Measurements from ENCODE around the gene FDXR. TPM values are rescaled to one million over a fixed set of nuclear protein-coding genes. Genes with fewer than 3 reads are reported as not detected.
A peak's percentile ranks its signal among the peaks of the same experiment; 100 is the strongest.

The FDXR gene
- total and polyA plus RNA-seq, 2 donors (not counting 1 experiment from before 2014, with no cell fraction given): 4.6 to 7.0 TPM

DNA sequence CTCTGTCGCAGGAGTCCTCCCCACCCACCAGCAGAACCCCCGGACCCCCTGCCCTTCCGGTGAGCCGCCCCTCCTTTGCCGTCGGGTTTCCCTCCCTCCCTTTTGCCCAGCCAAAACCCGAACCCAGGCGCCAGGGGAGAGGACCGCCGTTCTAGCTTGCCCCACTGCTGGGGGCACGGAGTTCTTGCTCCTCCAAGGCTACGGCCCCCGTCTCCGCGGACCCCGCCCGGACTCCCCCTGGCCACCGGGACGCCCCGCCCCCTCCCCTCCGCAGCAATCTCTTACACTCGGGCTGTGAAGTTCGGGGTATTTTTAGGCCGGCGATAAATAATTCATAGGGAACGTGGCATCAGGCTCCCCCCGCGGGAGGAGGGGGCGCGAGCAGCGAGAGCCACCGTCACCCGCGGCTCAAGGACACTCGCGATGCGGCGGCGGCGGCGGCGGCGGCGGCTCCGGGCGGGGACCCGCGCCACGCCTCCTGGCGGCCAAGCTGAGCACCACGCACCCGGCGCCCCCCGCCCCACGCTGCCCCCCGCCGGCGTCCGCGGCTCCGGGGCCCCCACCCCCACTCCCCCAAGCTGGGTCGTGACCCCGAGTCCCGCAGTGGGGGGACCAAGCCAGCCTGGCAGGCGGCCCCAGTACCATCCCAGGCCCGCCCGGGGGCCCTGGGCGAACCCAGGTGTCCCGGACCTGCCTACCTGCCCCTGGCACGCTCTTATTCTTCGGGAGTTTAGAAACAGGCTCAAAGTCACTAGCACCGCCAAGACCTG, 13.2 kb downstream of the FDXR start, which contains the start of gene GRIN2C:
Gene GRIN2C, minus strand, starts transcription at position 427 of the 770 bp plus-strand sequence. CDS start 4,793 bp downstream, outside the sequence.
- Histone ChIP-seq H3K9me3 (ENCODE audit: control extremely low read depth in 1 of 3, control insufficient read depth in 2 of 3, insufficient read depth in 1 of 3, low read length in 2 of 3) (peaks cover 0 to 18% (median 0%) of the 10 kb centered on the region in 3 donors), H3K4me2 (replicated peaks; ENCODE audit: low read depth, low read length, poor library complexity, severe bottlenecking) (peak within 1 kb of the TSS; percentile 80), H3K4me3 (ENCODE audit: control extremely low read depth in 1 of 5, extremely low read depth in 1 of 5, insufficient read depth in 1 of 5, low read depth in 2 of 5, low read length in 4 of 5) (peak within 1 kb of the TSS in 4 of 5 experiments; percentile 8 to 54 (median 24)), H3K36me3 (replicated peaks in 1 of 2; ENCODE audit: control extremely low read depth in 1 of 2, control insufficient read depth in 1 of 2, extremely low read depth in 1 of 2, insufficient read depth in 2 of 2, low read length in 1 of 2) (no peaks in the 10 kb centered on the region), H3K27me3 (replicated peaks in 1 of 4; ENCODE audit: control extremely low read depth in 1 of 4, control insufficient read depth in 3 of 4, insufficient read depth in 4 of 4, low read length in 3 of 4) (peaks cover 0 to 76% (median 29%) of the 10 kb centered on the region in 4 experiments), H3K4me1 (ENCODE audit: control insufficient read depth in 2 of 2, insufficient read depth in 2 of 2, low read length in 2 of 2) (peaks cover 30 to 32% of the 10 kb centered on the region in 2 donors), H3K79me2 (ENCODE audit: control insufficient read depth, insufficient read depth, low read length) (no peaks in the 10 kb centered on the region), H4K20me1 (ENCODE audit: control insufficient read depth, insufficient read depth, low read length, poor library complexity, severe bottlenecking) (peaks cover 9% of the 10 kb centered on the region), H3K27ac (ENCODE audit: low read length in 2 of 2) (no peak within 1 kb of the TSS), H3K9ac (ENCODE audit: low read length) (peak within 1 kb of the TSS; percentile 42), H2AFZ (ENCODE audit: insufficient read depth, low read depth, low read length, poor library complexity, severe bottlenecking) (peak within 1 kb of the TSS; percentile 66)
- DNase-seq (peak; percentile 60), ATAC-seq (ENCODE audit: low read depth) (peak; percentile 34)
- H3K27ac Mint-ChIP-seq: peak within 1 kb of the TSS; percentile 32
- H3K9me3 Mint-ChIP-seq (ENCODE audit: insufficient read depth): no peaks in the 10 kb centered on the region
- peaks cover 24% of the 10 kb centered on the region for H3K4me1 Mint-ChIP-seq
- 3% methylated on average over 60 of the region's 72 CpGs for WGBS (ENCODE audit: insufficient coverage)
- H3K27me3 Mint-ChIP-seq: peaks cover 58% of the 10 kb centered on the region
- CTCF ChIA-PET: interaction anchor here (0.6 to 12.3 kb wide), 8 partner anchors 13 to 478 kb away, joined by 3 to 181 read pairs (median 10); partner anchors contain the start of genes FDXR and RAB37
- H3K4me3 Mint-ChIP-seq: peak within 1 kb of the TSS; percentile 74
- TF ChIP-seq EZH2 (IDR thresholded peaks at IDR 0.05; ENCODE audit: borderline replicate concordance, insufficient read depth, low read depth, low read length, poor library complexity, severe bottlenecking): no peak
- TF ChIP-seq, protein P1, sequence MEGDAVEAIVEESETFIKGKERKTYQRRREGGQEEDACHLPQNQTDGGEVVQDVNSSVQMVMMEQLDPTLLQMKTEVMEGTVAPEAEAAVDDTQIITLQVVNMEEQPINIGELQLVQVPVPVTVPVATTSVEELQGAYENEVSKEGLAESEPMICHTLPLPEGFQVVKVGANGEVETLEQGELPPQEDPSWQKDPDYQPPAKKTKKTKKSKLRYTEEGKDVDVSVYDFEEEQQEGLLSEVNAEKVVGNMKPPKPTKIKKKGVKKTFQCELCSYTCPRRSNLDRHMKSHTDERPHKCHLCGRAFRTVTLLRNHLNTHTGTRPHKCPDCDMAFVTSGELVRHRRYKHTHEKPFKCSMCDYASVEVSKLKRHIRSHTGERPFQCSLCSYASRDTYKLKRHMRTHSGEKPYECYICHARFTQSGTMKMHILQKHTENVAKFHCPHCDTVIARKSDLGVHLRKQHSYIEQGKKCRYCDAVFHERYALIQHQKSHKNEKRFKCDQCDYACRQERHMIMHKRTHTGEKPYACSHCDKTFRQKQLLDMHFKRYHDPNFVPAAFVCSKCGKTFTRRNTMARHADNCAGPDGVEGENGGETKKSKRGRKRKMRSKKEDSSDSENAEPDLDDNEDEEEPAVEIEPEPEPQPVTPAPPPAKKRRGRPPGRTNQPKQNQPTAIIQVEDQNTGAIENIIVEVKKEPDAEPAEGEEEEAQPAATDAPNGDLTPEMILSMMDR (IDR thresholded peaks at IDR 0.05): peak; percentile 69
- intact Hi-C loops (cut with micrococcal nuclease): loop anchor here (5.0 kb wide), 1 partner anchor 292 kb away; the partner anchor contains the start of gene CD300H
- POLR2A ChIA-PET: interaction anchor here (1.4 kb wide), 1 partner anchor 14 kb away, joined by 7 read pairs; the partner anchor contains the start of gene FDXR
